WTC11 (cell line): ENCODE results near the gene SSR2. TPM values are rescaled to one million over a fixed set of nuclear protein-coding genes. Genes with fewer than 3 reads are reported as not detected.

Source experiments
- ATAC-seq: fragments of 200-7000 bp; cut with Tn5 transposase; 2 replicates; pipeline ENCODE4 v1.10.0; 2021; ENCODE audit warnings: mild to moderate bottlenecking, moderate library complexity
- CTCF ChIA-PET: fragments of 300-600 bp; sonication (Branson Sonifier 250); formaldehyde crosslinking; loops from one replicate; lab custom pipeline; 2021; ENCODE audit warnings: antibody characterized with exemption; lab: Charles Lee
- POLR2A ChIA-PET: fragments of 350-600 bp; sonication (Branson Sonifier 250); formaldehyde crosslinking; loops from one replicate; lab custom pipeline; 2021; ENCODE audit warnings: antibody characterized with exemption; lab: Charles Lee
- DNase-seq: peaks from one replicate; pipeline ENCODE4 v3.0.0; 2021; ENCODE audit warnings: low spot score
- H3K27ac Mint-ChIP-seq: 2 replicates; pipeline ENCODE4 v1.8.0; 2021; ENCODE audit warnings: mixed read lengths
- H3K27me3 Mint-ChIP-seq: 2 replicates; pipeline ENCODE4 v1.8.0; 2021; ENCODE audit warnings: low read depth, mild to moderate bottlenecking, moderate library complexity, mixed read lengths
- H3K36me3 Mint-ChIP-seq: 2 replicates; pipeline ENCODE4 v1.8.0; 2021; ENCODE audit warnings: mixed read lengths
- H3K4me1 Mint-ChIP-seq: 2 replicates; pipeline ENCODE4 v1.8.0; 2022; ENCODE audit warnings: mixed read lengths
- H3K4me3 Mint-ChIP-seq: 2 replicates; pipeline ENCODE4 v1.8.0; 2021; ENCODE audit warnings: mild to moderate bottlenecking, moderate library complexity, mixed read lengths
- H3K9me3 Mint-ChIP-seq: 2 replicates; pipeline ENCODE4 v1.8.0; 2021; ENCODE audit warnings: mixed read lengths
- AR ChIP-seq: fragments of 250-450 bp; sonication (Bioruptor Pico); IDR thresholded peaks from 2 replicates; pipeline ENCODE4 v1.9.0; 2021; ENCODE audit warnings: mild to moderate bottlenecking
- ARID4B ChIP-seq: sonication (generic); formaldehyde crosslinking; IDR thresholded peaks from 2 replicates; pipeline ENCODE4 v1.8.0; 2023; ENCODE audit warnings: missing genetic modification reagents, mild to moderate bottlenecking, borderline replicate concordance
- CDX4 ChIP-seq: fragments of 250-450 bp; sonication (Bioruptor Pico); IDR thresholded peaks from 2 replicates; pipeline ENCODE4 v1.9.0; 2021; ENCODE audit warnings: moderate library complexity, mild to moderate bottlenecking, inconsistent platforms, borderline replicate concordance
- E2F1 ChIP-seq: sonication (generic); formaldehyde crosslinking; IDR thresholded peaks from 2 replicates; pipeline ENCODE4 v1.8.0; 2022; ENCODE audit warnings: mild to moderate bottlenecking, missing genetic modification reagents
- IRF1 ChIP-seq: sonication (generic); formaldehyde crosslinking; IDR thresholded peaks from 2 replicates; pipeline ENCODE4 v1.8.0; 2023; ENCODE audit warnings: missing genetic modification reagents
- OVOL2 ChIP-seq: fragments of 250-450 bp; sonication (Bioruptor Pico); IDR thresholded peaks from 2 replicates; pipeline ENCODE4 v1.9.0; 2021; ENCODE audit warnings: mild to moderate bottlenecking, borderline replicate concordance
- PREB ChIP-seq: sonication (generic); formaldehyde crosslinking; IDR thresholded peaks from 2 replicates; pipeline ENCODE4 v1.8.1; 2022; ENCODE audit warnings: mild to moderate bottlenecking, missing genetic modification reagents, moderate library complexity, borderline replicate concordance
- SOX15 ChIP-seq: fragments of 250-450 bp; sonication (Bioruptor Pico); IDR thresholded peaks from 2 replicates; pipeline ENCODE4 v1.9.0; 2021; ENCODE audit warnings: mild to moderate bottlenecking
- SP1 ChIP-seq: sonication (generic); formaldehyde crosslinking; conservative IDR thresholded peaks from 2 replicates; pipeline ENCODE4 v1.8.1; 2022; ENCODE audit warnings: missing genetic modification reagents
- TEAD4 ChIP-seq: sonication (generic); formaldehyde crosslinking; IDR thresholded peaks from 2 replicates; pipeline ENCODE4 v1.8.0; 2022; ENCODE audit warnings: mild to moderate bottlenecking, missing genetic modification reagents
- ZNF263 ChIP-seq: sonication (generic); formaldehyde crosslinking; IDR thresholded peaks from 2 replicates; pipeline ENCODE4 v1.8.1; 2022; ENCODE audit warnings: low read depth, mild to moderate bottlenecking, moderate library complexity, missing genetic modification reagents
- ZNF281 ChIP-seq: sonication (generic); formaldehyde crosslinking; IDR thresholded peaks from 2 replicates; pipeline ENCODE4 v1.8.0; 2023; ENCODE audit warnings: mild to moderate bottlenecking, missing genetic modification reagents
- ZNF512 ChIP-seq: sonication (generic); formaldehyde crosslinking; IDR thresholded peaks from 2 replicates; pipeline ENCODE4 v1.8.1; 2022; ENCODE audit warnings: missing genetic modification reagents, borderline replicate concordance
- total RNA-seq: library from RNA; stranded (reverse); gene quantifications from 3 replicates; pipeline ENCODE4 v1.2.3, GENCODE V29; 2021

The SSR2 gene
- total RNA-seq, 1 experiment from 2014 or later = 175 TPM

- TF ChIP-seq SOX15 (CRISPR knock-in tag) (no peak), ARID4B (CRISPR knock-in tag) (no peak)
Observed at GRCh38 chr1:156055281-156056048, 34.7 kb upstream of the SSR2 start (continued).

- H3K27ac Mint-ChIP-seq = peak within 1 kb of the TSS; percentile 97
- H3K4me1 Mint-ChIP-seq = peaks cover 15% of the 10 kb centered on the region
- no peaks in the 10 kb centered on the region for H3K9me3 Mint-ChIP-seq
- H3K4me3 Mint-ChIP-seq = peak within 1 kb of the TSS; percentile 98
- DNase-seq (peak; percentile 99), ATAC-seq (peak; percentile 69)
- H3K36me3 Mint-ChIP-seq = peaks cover 15% of the 10 kb centered on the region
- CTCF ChIA-PET = interaction anchor here (0.8 to 7.0 kb wide), 9 partner anchors 12 to 84 kb away, joined by 3 to 52 read pairs (median 10); partner anchors contain the start of genes ARHGEF2 and MEX3A
- H3K27me3 Mint-ChIP-seq = no peaks in the 10 kb centered on the region
- POLR2A ChIA-PET = interaction anchor here (1.4 kb wide), 1 partner anchor 20 kb away, joined by 3 read pairs; no protein-coding TSS in a partner anchor
- TF ChIP-seq IRF1 (CRISPR knock-in tag) (peak; percentile 24; the same call in 1 of the 2 replicates), AR (CRISPR knock-in tag) (no peak), E2F1 (CRISPR knock-in tag) (no peak), ZNF263 (CRISPR knock-in tag) (no peak), ZNF281 (CRISPR knock-in tag) (no peak), ZNF512 (CRISPR knock-in tag) (no peak), TEAD4 (CRISPR knock-in tag) (no peak), PREB (CRISPR knock-in tag) (no peak), CDX4 (CRISPR knock-in tag) (no peak), SP1 (CRISPR knock-in tag) (peak; percentile 95), OVOL2 (CRISPR knock-in tag) (no peak)
Observed at GRCh38 chr1:156054500-156055280, 33.9 kb upstream of the SSR2 start, which contains the start of gene LAMTOR2. Gene LAMTOR2 (plus strand): TSS chr1:156054782. CDS start chr1:156054890, 108 bp downstream.
